HG03442 (cell line): ENCODE data around the gene SIK3.
A peak's percentile ranks its signal among the peaks of the same experiment; 100 is the strongest.

Source experiments
- ATAC-seq: cut with Tn5 transposase; IDR thresholded peaks from one replicate; pipeline ENCODE4 v1.9.1; 2021; ENCODE audit warnings: mild to moderate bottlenecking, moderate library complexity; ENCODE audit not compliant: unreplicated experiment

SIK3 gene

DNA sequence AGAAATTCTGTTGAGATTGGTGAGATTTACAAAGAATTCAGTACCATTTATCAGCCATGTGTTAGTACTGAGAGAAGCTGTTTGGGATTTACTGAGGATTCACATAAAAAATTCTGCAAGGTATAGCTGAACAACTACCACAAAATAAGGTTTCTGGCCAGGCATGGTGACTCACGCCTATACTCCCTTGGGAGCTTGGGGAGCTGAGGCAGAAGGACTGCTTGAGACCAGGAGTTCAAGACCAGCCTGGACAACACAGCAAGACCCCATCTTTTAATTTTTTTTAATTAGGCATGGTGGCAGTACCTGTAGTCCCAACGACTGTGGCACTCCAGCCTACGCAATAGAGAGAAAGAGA, 86.7 kb downstream of the SIK3 start:
- no peak for ATAC-seq

DNA sequence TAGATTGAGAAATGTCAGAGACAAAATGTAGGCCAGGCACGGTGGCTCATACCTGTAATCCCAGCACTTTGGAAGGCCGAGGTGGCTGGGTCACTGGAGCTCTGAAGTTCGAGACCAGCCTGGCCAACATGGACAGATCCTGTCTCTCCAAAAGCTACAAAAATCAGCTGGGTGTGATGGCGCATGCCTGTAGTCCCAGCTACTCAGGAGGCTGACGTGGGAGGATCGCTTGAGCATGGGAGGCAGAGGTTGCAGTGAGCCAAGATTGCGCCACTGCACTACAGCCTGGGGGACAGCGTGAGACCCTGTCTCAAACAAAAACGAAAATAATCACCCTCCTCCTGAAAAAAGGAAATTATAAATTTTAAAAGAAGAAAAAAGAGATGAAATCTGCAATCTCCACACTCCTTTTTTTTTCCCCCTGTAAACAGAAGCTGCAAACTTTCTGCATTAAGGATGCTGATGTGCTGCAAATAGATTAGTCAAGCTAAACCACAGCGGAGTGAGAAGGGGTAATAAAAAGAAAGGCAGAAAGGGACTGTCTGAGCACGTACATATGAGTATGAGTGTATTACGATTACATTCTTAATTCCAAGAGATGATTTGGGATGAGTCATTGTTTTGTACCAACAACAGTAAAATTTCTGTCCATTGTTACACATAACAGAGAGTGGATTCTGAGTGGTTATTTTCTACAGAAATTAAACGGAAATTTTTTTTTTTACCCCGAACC, 87.3 kb downstream of the SIK3 start:
- ATAC-seq, result no peak

GRCh38 chr11:117009905-117010605, 88.2 kb downstream of the SIK3 start:
- no peak for ATAC-seq

DNA sequence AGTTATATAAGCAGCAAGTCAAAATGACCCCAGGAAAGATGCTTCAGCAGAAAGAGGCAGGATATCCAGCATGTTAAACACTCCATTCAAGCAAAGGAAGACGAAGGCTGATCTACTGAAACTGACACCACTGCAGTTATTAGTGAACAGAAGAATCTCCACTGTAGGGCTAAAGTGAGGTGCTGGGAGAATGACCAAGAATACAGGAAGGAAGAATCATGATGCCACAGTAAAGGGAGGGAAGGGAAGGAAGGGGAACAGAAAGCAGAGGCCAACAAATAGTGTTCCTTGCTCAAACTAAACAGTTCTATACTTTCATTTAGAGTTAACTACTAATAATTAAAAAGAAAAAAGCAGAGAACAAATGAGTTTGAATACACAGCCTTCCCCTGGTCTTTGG, 92.5 kb downstream of the SIK3 start:
- ATAC-seq, result no peak

DNA sequence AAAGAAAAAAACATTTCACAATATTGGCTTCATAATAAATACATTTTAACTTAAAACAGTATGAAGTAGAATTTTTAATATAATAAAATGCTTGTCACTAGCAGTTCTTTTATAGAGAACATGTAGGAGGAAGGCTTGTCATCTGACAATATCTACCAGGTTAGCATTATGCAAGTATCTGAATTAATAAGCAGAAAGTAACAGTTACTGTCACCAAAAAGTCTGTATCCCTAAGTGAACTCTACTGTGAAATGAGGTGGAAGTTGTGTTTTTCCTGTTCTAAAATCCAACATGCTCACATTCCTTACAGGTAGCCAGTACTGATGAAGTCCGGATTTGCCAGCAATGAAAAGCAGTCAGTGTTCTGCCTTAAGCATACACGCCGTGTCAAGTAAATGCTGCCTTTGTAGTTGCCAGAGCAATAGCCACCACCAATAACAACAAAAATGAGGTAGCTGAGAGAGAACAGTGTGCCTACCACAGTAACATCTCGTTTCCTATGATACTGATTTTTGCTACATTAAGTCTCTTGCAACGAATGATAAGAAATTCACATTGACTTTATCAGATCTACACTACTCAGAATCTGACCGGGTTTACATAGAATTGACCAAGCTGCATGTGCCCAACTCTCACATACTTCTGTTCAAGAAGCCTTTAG, 95.5 kb downstream of the SIK3 start:
- ATAC-seq, result no peak

DNA sequence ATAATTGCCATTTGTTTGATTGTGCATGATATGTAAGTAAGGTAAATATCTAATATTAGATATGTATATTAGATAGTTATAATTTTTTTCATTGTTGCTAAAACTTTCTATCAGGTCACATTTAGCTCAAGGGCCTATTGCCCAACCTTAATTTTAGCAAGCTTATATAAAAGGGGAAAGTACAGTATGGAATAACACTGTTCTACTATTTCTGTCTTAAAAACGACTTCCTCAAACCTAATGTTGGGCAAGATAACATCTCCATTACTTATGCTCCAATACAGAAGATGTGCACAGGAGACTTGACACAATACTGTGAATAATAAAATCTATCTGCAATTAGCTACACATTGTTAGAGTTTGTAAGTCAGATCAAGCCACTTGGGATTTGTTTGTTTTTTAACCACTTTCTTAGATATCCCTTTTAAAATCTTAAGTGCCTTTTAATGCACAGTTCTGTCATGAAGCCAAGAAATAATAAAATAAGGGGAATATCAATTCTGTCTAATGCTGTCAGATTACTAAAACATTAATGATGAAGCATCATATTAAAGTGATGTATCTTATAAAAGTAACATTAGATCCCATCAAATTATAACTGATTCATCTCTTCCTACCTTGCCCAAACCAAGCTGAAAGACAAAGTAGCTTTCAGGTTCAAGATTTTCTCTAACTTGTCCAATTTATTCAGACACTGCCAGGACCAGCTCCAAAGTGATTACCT, 98.1 kb downstream of the SIK3 start:
- no peak for ATAC-seq

DNA sequence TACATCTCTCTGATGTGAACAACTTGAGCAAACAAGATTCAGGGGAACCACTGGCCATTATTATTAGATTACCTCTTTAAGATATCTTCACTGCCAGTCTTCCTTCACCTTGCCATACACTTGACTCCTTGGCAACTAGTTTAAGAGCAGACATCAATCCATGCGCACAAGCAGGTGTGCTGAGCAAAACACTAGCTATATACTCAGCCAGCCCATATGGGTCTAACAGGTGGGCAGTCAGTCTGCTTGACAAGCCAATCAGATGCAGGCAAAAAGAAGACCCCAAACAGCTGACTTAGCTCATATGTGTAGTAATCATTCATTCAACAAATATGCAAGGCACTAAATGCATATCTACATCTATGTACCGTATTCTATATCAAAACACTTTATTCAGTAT, 101.2 kb downstream of the SIK3 start:
- ATAC-seq, result no peak

DNA sequence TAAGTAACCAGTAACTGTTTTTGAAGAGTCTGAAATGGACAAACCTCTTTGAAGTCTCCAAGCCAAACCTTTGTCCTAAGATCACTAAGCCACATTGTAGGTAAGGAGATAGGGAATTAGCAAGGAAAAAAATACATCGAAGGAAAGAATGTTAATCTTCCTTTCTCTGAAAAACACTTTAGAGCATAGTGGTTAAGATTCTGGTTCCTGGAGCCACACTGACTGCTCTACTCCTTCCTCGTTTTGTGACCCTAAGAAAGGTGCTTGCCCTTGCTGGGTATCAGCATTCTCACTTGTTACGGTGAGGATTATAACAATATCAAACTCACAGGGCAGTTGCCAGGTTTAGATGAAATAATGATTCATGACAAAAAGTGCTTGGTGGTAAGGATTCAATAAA, 104.0 kb downstream of the SIK3 start:
- no peak for ATAC-seq

GRCh38 chr11:116993599-116993998, 104.6 kb downstream of the SIK3 start:
- no peak for ATAC-seq

DNA sequence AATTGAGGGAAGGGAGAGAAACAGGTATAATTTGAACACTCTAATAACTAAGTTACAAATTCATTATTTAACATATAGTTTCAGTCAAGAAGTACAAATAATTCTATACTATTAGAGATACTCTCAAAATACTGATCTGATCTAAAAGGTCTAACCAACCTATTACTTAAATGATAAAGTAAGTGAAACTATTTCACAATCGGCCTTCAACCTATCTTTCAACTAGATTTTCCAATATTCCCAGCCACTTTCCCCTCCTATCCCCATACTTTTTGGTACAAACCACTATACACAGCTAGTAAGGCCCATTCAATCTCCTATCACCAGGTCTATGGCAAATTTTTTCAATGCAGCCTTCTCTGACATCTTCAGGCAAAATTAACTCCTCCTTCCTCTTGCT, 106.7 kb downstream of the SIK3 start:
- ATAC-seq, result no peak

DNA sequence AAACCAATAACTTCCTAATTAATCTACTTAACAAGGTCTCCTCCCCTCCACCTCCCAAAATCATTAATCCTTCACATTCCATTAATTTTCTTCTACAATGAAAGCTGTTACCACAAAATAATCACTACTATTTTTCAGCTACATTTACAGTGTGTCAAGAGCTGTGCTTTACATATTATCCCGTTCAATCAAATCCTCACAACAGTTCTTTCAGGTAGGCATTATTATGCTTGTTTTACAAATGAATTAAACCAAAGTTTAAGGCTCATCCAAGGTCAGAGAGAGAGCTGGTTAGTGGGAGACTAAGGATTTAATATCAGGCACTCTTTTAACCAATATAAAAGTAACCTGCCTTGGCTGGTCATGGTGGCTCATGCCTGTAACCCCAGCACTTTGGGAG, 107.4 kb downstream of the SIK3 start:
- ATAC-seq, result no peak

DNA sequence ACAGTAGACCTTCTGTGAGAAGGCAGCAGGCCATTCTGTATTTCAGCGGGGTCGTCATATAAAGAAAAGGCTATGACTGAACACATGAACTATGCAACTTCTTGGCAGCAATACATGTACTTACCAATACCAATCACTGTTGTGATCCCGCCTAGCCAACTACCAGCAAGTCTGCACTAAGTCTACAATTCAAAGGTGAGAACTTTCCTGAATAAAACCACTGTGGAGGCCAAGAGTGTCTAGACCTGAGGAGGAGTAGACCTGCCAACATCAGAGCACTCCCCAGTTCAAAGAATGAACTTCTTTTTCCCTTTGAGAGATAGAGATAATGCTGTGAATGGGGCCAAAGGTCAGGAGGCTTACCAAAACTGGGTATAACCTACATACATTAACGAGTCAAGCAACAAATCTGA, 108.2 kb downstream of the SIK3 start:
- ATAC-seq, result no peak

DNA sequence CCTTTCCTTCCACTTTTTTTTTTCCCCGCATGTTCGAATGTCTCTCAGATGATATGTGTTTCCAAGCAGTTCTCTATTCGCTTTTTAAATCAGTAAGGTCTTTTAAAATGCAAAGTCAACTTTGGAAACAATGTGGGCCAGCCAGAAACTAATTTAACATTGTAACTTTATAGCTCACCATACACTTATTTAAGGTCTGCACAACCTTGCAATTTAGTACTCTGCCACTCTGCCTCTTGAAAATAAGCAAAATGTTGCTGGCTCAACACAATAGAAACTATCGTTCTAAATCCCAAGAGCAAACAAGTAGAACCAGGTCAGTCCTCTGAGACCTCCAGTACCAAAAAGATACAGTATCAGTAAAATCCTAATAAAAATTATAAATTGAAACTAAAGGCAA, 109.0 kb downstream of the SIK3 start:
- no peak for ATAC-seq

DNA sequence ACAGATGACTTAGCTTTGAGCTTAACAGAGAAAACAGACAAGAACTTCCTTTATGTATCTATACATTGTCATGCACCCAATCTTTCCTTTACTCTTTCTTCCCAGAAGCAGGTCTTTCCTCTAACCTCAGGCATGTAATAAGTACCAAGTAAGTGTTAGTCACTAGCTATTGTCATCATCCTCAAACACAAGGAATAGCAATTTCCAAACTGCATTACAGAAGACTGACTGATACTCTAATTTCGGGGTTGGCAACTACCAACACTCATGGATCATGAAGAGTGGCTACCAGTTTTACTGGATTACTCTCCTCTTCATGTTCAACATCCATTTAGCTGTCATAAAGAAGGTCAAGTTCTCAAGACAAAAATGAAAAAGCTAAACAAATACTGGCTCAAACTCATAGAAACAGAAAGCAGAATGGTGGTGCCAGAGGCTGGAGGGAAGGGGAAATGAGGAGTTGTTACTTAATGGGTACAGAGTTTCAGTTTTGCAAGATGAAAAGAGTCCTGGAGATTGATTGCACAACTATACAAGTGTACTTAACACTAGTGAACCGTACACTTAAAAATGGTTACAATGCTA, 111.6 kb downstream of the SIK3 start:
- peak; percentile 60 for ATAC-seq

DNA sequence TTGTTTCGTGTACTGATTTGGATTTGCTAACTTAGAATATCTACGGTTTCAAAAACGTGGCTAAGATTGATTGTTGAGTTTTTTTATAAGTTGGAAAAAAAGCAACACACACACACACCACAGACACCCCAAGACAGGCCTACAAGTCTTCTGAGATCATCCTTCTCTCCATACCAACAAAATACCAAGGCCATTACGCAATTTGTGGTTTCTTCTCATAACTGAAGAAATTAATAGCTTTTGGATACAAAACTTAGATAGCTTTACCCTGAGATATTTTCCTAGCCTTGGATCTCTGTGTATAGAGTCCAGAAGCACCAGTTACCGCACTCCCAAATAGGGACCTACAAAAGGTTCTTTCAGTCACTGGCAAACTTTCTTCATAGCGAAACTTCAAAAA, 113.6 kb downstream of the SIK3 start:
- no peak for ATAC-seq

- no peak for ATAC-seq
Observed at GRCh38 chr11:116984186-116984585, 114.0 kb downstream of the SIK3 start.

GRCh38 chr11:116981266-116981885, 116.9 kb downstream of the SIK3 start:
- ATAC-seq, result no peak

GRCh38 chr11:116980136-116980793, 118.0 kb downstream of the SIK3 start:
- peak; percentile 93 for ATAC-seq

DNA sequence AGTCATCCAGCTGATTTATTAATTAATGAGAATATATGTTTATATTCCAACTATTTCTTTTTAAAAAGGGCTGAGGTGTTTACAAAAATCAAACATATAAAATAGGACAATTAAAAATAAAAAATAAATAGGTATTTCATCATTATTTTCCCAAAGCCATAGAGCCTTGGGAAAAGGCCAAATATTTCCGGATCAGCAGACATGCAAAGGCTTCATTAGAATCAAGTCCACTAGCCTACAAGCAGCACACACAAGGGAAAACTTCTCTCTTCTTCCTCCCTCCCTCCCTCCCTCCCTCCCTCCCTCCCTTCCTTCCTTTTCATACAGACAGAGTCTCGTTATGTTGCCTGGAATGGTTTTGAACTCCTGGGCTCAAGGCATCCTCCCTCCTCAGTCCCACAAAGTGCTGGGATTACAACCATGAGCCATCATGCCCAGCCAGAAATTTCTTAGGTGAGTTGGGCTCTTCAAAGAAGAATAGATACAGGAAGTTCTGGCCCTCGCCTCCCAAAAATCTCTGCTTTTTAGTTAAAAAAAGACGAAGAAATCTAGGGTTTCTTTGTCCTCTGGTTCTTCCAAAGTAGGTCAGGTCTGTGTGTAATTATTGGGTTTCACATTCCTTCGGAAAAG, 121.2 kb downstream of the SIK3 start:
- no peak for ATAC-seq

DNA sequence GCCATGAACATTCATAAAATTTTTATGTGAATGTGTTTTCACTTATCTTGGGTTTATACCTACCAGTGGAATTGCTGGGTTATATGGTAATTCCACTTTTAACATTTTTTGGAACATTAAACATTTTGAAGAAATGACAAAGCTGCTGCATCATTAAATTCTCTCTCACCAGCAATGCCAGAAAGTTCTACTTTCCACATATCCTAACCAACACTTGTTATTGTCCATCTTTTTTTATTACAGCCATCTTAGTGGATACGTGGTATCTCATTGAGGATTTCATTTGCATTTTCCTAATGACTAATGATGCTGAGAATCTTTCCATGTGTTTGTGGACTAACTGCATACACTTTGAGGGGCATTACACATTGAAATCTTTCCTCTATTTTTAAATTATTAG, 122.6 kb downstream of the SIK3 start:
- ATAC-seq, result no peak
